Measurements from ENCODE around the gene DLG1. TPM values are rescaled to one million over a fixed set of nuclear protein-coding genes. Genes with fewer than 3 reads are reported as not detected.

The DLG1 gene
- total RNA-seq, 2 experiments from 2014 or later, result 56.1 to 62.1 TPM

- CTCF ChIA-PET, result no interaction called here
Observed at GRCh38 chr3:197322149-197322548, 23.7 kb upstream of the DLG1 start.

DNA sequence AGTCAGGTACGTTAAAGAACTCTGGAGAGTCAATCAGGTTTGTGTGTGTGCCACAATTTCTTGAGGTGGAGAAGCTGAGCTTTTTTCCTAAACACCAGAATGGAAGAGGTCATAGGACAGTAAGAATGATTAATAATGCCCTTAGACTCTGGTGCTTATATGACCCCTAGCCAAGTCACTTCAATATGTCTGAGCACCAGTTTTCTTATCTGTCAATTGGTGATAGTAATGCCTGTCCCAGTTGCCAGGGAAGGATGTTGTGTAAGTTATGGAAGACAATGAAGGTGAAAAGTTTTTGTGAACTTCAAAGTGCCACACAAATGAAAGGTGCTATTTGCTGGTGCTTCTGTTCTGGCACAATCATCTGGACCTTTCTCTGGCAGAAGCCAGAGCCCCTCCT is 22.2 kb upstream of the DLG1 start:
- ChIA-PET POLR2A (no interaction called here), CTCF (no interaction called here)

More at GRCh38 chr3:197322149-197322548, 23.7 kb upstream of the DLG1 start:
- POLR2A ChIA-PET, result no interaction called here

DNA sequence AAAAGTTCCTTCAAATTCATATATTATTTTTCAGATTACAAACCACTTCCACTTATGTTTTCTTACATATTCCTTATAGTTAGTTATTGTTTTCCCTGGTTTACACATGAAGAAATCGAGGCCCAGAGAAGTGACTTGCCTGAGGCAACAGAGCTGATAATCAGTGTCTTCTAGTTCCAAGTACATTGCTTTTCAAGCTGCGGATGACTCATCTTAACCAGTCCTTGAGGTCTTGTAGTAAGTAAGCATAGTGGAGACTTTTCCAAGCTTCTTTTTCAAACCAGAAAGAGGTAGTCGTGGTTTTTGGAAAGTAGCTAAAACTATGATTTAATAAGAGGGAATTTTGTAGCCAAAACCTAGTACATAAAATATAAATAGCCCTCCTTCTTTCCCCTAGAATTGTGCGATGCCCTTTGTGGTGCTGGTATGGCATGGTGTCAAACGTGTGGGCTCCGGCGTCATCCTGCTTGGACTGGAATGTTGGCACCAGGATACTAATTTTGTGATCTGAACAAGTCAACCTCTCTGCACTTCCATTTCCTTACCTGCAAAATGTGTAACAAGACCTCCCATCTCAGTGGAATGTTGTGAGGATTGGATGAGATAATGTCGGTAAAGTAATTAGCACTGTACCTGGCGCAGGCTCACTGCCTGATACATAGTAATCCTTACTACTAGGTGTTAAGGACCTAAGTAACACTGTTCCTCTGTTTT is 19.0 kb upstream of the DLG1 start:
- ChIA-PET POLR2A (no interaction called here), CTCF (no interaction called here)

- POLR2A ChIA-PET, result no interaction called here
- CTCF ChIA-PET, result no interaction called here
Observed at GRCh38 chr3:197312431-197312830, 14.0 kb upstream of the DLG1 start.

- POLR2A ChIA-PET, result no interaction called here
Observed at GRCh38 chr3:197311591-197311990, 13.2 kb upstream of the DLG1 start.

GRCh38 chr3:197309528-197310361 is 11.3 kb upstream of the DLG1 start:
- POLR2A ChIA-PET, result interaction anchor here (0.5 kb wide), 1 partner anchor 494 kb away, joined by 3 read pairs; no protein-coding TSS in a partner anchor
- CTCF ChIA-PET, result no interaction called here

More at GRCh38 chr3:197311591-197311990, 13.2 kb upstream of the DLG1 start:
- CTCF ChIA-PET, result no interaction called here

DNA sequence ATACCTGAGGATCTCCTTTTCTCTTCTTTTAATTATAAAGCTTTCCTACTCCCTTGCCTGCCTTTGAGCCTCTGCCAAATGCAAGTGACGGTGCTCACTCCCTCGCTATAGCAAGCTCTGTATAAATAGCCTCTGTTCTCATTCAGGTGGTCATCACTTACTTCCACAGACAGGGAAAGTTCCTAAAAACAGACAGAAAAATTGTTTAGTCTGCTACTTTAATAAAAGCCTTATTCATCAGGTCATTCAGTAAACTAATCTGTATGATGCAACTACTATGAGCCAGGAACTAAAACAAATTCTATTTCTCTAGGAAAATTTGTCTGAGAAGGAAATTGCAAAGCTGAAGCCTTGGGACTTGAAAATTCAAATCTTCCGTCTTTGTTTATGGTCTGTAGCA is 10.2 kb upstream of the DLG1 start:
- CTCF ChIA-PET, result no interaction called here
- POLR2A ChIA-PET, result no interaction called here

- ChIA-PET POLR2A (no interaction called here), CTCF (interaction anchor here (1.1 kb wide), 1 partner anchor 9 kb away, joined by 3 read pairs; no protein-coding TSS in a partner anchor)
Observed at GRCh38 chr3:197306374-197307086, 8.1 kb upstream of the DLG1 start.

DNA sequence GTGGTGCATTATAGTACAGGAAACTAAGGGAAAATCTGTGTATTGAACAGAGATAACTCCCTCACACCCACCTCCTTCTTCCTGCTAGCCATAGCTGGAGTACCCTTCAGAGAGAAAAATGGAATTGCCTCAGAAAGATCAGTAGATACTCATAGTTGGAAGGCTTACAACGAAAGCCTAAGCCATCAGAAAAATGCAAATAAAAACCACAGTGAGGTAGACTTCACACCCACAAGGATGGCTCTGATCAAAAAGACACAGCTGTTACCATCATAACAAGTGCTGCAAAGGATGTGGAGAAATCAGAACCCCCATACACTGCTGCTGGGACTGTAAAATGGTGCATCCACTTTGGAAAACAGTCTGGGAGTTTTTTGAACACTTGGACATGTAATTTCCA is 7.4 kb upstream of the DLG1 start:
- ChIA-PET CTCF (interaction anchor here (1.1 kb wide), 1 partner anchor 8 kb away, joined by 3 read pairs; no protein-coding TSS in a partner anchor), POLR2A (no interaction called here)

GRCh38 chr3:197303452-197303851 is 5.0 kb upstream of the DLG1 start:
- ChIA-PET POLR2A (no interaction called here), CTCF (no interaction called here)

DNA sequence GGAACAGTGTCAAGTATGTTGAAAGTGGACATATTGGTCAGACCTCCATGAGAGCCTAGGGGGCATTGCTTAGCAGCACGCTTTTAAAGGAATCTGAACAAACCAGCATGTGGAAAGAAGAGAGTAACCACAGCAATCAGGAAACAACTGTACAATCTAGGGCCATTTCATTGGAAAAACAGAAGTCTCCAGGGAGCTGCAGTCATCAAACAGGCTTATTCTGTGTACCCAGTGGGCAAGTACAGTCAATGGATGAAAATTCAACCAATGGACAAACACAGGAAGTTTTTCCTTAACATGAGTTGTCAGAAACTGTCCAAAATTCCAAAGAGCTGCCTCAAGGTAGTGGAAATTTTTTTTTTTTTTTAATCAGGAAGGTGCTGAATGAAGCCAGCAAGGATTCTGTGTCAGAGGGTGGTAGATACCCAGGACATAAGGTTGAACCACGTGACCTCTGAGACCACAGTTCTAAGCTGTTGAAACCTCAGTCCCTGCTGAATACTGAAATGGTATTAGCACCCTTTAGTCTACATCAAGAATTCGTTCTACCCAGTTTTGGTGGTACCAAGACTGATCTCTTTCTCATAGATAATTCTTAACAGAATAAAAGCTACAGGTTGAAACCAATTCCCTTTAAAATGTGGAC is 4.4 kb upstream of the DLG1 start:
- CTCF ChIA-PET, result no interaction called here
- POLR2A ChIA-PET, result no interaction called here

DNA sequence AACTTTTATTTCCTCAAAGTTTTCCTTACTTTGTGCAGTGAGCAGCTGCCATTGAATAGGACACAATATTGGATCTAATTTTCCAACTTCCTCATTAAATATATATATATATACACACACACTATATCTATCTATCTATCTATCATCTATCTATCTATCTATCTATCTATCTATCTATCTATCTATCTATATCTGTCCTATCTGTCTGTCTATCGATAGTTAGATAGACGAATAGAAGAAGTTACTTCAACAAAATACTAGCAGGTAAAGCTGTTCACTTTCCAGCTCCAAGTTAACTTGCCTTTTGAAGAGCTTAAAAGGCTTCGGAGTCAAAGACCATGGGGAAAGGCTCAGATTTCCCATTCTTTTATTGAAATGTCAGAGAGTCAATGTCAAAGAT is 3.6 kb upstream of the DLG1 start:
- ChIA-PET CTCF (no interaction called here), POLR2A (no interaction called here)

DNA sequence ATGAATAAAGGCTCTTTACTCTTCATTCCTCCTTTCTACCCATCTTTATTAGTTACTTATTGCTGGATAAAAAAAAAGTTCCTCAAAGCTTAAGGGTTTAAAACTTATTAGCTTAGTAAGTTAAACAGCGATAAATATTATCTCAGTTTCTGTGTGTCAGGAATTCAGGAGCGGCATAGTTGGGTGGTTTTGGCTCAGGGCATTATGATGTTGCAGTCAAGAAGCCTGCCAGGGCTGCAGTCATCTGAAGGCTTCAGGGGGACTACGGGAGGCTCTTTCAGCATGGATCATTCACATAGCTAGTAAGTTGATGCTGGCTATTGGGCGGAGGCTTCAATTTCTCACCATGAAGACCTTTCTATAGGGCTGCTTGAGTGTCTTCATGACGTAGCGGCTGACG is 1.9 kb upstream of the DLG1 start:
- CTCF ChIA-PET, result no interaction called here

GRCh38 chr3:197298945-197299854 is 788 bp upstream of the DLG1 start:
- CTCF ChIA-PET, result no interaction called here
- POLR2A ChIA-PET, result interaction anchor here (0.6 kb wide), 1 partner anchor 10 kb away, joined by 3 read pairs; no protein-coding TSS in a partner anchor

More for the DNA sequence above, 1.9 kb upstream of the DLG1 start:
- POLR2A ChIA-PET, result no interaction called here

- ChIA-PET POLR2A (interaction anchor here (0.7 to 1.3 kb wide), 3 partner anchors 14 to 73 kb away, joined by 4 to 12 read pairs (median 4); no protein-coding TSS in a partner anchor), CTCF (interaction anchor here (1.1 kb wide), 1 partner anchor 9 kb away, joined by 3 read pairs; no protein-coding TSS in a partner anchor)
Observed at GRCh38 chr3:197297476-197298340, 704 bp downstream of the DLG1 start.

DNA sequence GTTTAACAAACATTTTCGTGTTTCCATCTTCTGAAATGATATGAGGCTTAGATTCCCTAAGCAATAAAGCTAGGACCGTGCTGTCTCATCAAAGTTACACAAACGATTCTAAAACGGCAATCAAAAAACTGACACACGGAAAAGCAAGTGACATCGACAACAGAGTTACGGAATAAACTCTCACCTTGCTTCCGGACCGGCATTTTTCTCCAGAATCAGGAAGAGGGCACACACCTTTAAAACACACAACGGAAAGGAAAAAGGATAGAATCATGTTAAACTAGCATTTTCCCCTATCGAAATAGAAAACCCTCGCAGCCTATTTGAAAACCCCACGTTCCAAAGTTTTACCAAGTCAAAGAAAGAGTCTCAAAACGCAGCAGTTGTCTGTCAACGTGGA is 1.4 kb downstream of the DLG1 start:
- POLR2A ChIA-PET, result interaction anchor here (1.3 kb wide), 1 partner anchor 28 kb away, joined by 12 read pairs; no protein-coding TSS in a partner anchor

GRCh38 chr3:197296545-197296944 is 1.9 kb downstream of the DLG1 start:
- CTCF ChIA-PET, result no interaction called here

More for the DNA sequence above, 1.4 kb downstream of the DLG1 start:
- CTCF ChIA-PET, result no interaction called here

DNA sequence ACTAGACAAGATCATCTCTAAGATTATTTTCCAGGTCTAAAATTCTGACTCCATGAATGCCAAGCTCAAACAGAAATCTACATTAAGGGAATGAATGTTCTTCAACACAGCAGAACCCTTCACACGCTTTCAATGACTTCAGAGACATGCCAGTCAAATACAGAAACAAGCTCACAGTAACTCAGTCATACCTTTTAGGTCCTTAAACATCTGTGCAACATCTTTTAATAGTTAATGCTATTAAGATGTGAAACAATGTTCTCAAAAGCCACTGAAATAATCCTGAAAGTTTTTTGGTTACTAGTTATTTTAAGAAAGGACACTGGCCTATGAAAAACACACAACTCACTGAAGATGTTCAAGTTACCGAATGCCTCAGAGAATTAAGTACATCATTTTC is 2.5 kb downstream of the DLG1 start:
- CTCF ChIA-PET, result no interaction called here
- POLR2A ChIA-PET, result no interaction called here

More at GRCh38 chr3:197296545-197296944, 1.9 kb downstream of the DLG1 start:
- POLR2A ChIA-PET, result no interaction called here

Data from activated CD8-positive, alpha-beta memory T cell treated with anti-CD3 and anti-CD28 coated beads for 36 hours (primary cell).